GM18951 (cell line): Measurements from ENCODE around the gene AFAP1L2.

Experiments
- POLR2A ChIP-seq: IDR thresholded peaks from 4 replicates; pipeline ENCODE4 v1.6.1; 2011; ENCODE audit warnings: mild to moderate bottlenecking; ENCODE audit not compliant: insufficient read length, insufficient read depth; ENCODE audit errors: extremely low read depth
- in situ Hi-C: fragments of 300-500 bp; cut with MboI; formaldehyde crosslinking; loops from one replicate; pipeline ENCODE4 v1.12.0; 2022; ENCODE audit warnings: low sequenced_read_pairs, mixed read lengths, inconsistent platforms; ENCODE audit not compliant: unreplicated experiment

Gene AFAP1L2

GRCh38 chr10:114402871-114403540, 1.3 kb downstream of the AFAP1L2 start:
- no peak for TF ChIP-seq POLR2A
- in situ Hi-C loops: no loop called here

DNA sequence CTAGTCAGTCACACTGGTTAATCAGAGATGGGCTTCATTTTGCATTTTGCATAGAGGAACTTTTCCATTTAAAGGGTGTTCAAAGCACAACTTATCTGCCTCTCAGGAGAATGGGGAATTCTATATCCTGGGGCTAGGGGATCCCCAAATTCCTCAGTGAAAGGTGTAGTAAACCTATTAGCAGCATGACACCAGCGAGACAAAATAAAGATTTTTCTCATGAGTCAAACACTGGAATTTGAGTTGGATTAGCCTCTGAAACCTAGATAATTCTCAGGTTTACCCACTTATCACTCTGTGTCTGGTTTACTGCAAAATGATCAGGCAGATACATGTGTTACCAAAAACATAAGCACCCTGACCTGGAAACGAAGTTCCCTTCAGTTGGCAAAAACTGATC, 2.1 kb downstream of the AFAP1L2 start:
- no peak for TF ChIP-seq POLR2A
- in situ Hi-C loops: no loop called here

DNA sequence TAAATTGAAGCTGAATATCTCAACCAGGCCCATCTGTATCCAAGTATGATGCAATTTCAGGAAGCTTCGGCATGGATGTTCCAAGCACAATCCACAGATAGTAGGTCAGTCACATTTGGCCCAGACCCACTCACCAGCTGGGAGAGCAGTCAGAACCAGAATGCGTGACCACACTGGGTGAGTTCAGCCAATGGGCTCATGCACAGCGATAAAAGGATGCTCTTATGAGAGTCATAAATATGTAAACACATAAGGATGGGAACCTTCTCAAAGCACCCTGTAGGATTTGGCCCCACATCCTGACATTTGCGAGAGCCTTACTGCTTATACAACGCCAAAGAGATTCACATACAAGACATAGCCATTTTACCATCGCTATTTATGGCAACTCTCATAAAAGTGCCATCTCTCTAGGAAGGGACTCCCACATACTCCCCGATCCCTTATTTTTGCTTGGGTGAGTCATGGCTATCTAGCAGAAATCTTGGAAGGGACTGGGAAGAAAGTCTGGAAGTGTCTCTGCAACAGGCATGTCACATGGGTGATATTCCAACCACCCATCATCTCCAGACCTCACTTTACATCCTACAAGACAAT, 3.0 kb downstream of the AFAP1L2 start:
- in situ Hi-C loops: no loop called here
- TF ChIP-seq POLR2A: no peak

- no peak for TF ChIP-seq POLR2A
- in situ Hi-C loops: no loop called here
Measured at GRCh38 chr10:114400091-114400490, 4.2 kb downstream of the AFAP1L2 start.

GRCh38 chr10:114399576-114399975, 4.7 kb downstream of the AFAP1L2 start:
- in situ Hi-C loops: no loop called here
- no peak for TF ChIP-seq POLR2A

DNA sequence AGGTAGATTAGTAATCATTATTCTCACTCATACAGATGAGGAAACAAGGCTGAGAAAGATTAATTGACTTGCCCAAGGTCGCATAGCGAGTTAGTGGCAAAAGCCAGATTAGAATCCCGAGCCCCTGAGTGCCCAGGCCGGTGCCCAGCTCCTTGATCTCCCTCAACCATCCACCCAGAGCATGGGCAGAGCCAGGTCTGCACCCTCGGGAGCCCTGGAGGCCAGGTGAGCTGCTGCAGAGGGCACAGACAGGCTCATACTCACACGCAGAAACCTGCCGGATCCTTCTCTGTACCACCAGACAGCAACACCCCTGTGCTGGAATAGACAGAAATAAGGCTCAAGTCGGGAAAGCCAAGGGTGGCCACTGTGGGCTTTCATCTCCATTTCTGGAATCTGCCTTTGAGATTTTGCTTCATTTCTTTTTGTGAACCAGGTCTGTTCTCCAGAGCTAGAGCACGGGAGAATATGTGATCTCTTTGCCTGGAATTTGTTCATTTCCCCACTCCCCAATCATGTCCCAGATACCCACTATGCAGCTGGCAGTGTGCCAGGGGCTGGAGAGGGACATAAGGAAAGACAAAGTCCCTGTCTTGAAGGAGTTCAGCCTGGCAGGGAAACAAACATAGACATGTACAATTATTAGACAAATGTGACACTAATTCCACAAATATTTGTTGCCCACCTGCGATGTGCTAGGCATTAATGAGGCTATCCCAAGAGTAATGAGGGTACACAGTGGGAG, 5.5 kb downstream of the AFAP1L2 start:
- in situ Hi-C loops: no loop called here
- TF ChIP-seq POLR2A: no peak

DNA sequence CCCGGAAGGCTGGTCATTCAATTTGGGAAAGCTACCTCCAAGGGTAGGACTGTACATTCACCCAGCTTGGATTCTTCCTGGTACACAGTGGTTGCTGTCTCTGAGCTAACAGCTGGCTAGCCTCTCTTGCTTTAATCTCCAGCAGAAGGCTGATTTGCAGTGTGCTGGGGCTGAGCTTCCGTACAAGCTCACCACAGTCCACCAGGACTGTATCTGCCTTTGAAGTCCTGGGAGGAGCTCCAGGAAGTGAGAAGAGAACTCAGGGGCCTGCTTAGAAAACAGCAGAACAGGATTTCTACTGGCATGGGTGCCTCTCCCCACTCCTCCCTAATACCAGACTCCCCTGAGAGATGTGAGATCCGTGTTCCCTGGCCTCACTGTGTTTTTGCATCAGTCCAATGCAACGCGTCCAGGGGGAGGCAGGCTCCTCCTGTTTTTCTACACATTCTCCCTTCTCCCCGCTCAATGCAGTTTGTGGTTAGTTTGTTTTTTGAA, 6.6 kb downstream of the AFAP1L2 start:
- TF ChIP-seq POLR2A: no peak
- in situ Hi-C loops: no loop called here

DNA sequence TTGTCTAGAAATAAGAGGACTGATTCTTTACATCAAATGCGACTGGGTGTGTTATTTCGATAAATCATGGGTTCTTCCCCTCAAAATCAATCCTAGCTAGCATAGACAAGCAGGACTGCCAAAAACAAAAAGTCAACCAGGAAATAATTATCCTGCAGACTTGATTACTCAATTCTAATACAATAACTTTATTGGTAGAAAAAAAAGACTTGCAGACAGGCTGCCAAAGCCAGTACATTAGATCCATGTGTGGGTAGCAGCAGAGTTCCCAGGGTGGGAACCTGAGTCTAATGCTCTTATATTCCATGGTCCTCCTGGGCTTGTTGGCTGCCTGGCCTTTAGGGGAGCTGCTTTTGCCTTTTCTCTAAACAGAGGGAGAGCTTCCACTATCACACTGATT, 7.8 kb downstream of the AFAP1L2 start:
- in situ Hi-C loops: no loop called here
- TF ChIP-seq POLR2A: no peak

DNA sequence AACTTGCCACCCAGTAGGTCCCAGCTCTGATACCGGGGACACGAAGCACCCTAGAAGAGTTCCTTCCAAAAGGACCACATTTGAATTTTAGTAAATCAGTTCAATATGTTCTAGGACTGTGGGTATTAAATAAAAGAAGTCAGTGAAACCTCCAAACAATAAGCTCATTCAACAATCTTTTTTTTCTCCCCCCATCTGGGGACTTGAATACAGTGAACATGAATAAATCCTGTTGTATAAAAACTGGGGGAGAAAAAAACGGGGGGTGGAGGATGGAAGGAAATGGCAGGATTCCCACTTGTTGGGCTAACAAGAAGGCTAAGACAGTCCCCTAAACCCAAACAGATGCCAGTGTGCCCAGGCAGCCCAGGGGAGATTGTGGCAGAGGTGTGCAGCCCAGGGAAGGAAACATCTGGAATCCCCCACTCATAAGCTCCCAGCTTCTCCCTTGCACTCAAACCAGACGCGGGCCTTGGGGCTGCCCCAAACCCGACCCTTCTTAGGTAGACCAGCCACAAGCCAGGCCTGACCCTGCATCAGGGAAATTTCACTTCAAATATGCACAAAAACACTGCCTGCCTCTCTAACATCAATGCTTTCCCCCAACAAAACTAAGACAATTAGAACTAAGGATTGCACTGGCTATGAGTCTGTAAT, 8.8 kb downstream of the AFAP1L2 start:
- TF ChIP-seq POLR2A: no peak
- in situ Hi-C loops: no loop called here

GRCh38 chr10:114394531-114394930, 9.8 kb downstream of the AFAP1L2 start:
- TF ChIP-seq POLR2A: no peak
- in situ Hi-C loops: no loop called here

DNA sequence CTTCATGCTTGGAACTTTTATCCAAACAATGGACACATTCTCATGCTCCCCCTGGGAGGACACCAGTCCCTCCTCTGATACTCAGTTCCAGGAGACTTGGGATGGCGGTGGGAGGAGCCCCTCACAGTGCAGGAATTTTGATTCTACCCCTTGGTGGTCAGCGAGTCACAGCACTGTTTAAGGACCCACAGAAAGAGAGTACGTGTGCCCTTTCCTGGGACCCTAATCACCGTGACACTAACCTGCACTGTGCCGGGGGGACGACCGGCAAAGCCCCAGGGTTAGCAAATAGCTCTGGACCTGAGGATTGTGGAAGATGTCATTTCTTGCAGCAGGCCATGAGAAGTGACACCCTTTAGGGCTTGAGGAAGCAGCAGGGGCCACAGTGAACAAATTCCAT, 10.4 kb downstream of the AFAP1L2 start:
- in situ Hi-C loops: no loop called here
- no peak for TF ChIP-seq POLR2A

DNA sequence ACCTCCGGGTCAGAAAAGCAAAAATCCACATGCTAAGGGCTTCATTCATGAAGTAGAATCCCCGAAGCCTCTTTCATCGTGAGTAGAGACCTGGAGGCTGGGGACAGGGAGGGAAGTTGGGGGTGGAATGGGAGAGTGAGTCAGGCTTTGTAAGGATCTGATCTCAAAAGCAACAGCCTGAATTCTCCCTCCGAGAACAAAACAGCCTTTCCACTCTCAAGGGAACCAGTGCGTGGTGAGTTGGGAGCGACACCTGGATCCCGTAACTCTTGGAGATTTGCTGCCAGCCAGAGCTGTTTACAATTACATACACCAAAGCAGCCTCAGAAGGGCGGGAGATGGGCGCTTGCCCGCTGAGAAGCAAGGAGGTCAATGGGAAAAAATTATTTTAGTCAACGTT, 10.8 kb downstream of the AFAP1L2 start:
- no peak for TF ChIP-seq POLR2A
- in situ Hi-C loops: no loop called here

GRCh38 chr10:114392112-114392835, 12.0 kb downstream of the AFAP1L2 start:
- no peak for TF ChIP-seq POLR2A
- in situ Hi-C loops: no loop called here
